RPMI8226 (cell line): Measurements from ENCODE around the gene SKI.

ENCODE experiments used
- DNase-seq: peaks from one replicate; pipeline ENCODE4 v3.0.0-alpha.2; 2015

The SKI gene

DNA sequence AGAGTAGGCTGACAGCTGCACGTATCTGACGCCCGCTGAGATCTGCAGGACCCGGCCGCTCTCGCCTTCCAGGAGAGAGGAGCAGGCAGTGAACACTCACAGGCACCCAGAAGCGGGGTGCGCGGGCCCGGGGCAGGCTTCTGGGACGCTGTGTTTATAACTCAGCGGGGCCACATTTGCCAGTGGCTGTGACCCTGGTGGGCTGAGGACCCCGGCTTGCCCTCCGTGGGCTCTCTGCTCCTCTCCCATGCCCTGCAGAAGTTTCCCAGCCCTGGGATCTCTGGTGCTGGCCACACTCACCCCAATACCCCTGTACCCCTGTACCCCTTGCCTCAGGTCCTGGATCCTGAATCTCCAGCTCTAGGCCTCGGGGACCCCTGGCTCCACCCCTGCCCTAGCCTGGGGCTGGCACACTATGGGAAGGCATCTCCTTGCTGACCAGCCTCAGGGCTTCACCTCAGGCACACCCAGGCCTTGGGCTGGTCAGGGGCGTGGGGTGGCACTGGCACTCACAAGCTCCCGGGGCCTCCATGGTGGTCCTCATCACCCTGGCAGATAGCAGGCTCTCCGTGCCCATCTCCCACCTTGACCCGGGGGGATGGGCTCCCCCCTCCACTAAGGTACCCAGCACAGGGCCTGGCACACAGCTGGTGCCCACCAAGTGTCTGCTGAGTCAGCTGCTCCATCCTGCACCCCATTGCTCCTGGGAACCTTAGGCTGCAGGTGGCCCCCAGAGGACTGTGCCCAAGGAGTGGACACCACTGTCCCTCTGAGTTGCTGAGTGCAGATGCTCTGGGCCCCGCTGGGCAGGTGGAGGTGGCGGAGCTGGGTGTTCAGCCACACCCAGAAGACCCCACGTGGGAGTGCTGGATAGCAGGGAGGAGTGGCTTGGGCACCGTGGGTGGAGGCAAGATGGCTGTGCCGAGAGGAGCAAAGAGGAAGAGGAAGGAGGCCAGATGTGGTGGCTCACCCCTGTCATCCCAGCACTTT, 130.8 kb downstream of the SKI start:
- DNase-seq: no peak
